ENCODE results near the gene FAM89A. TPM values are rescaled to one million over a fixed set of nuclear protein-coding genes. Genes with fewer than 3 reads are reported as not detected.

Gene FAM89A
- total and polyA plus RNA-seq, 2 of the 13 experiments (the other 11 are each of a cell fraction or from before 2014, with no cell fraction given) = 0.35 to 0.44 TPM

DNA sequence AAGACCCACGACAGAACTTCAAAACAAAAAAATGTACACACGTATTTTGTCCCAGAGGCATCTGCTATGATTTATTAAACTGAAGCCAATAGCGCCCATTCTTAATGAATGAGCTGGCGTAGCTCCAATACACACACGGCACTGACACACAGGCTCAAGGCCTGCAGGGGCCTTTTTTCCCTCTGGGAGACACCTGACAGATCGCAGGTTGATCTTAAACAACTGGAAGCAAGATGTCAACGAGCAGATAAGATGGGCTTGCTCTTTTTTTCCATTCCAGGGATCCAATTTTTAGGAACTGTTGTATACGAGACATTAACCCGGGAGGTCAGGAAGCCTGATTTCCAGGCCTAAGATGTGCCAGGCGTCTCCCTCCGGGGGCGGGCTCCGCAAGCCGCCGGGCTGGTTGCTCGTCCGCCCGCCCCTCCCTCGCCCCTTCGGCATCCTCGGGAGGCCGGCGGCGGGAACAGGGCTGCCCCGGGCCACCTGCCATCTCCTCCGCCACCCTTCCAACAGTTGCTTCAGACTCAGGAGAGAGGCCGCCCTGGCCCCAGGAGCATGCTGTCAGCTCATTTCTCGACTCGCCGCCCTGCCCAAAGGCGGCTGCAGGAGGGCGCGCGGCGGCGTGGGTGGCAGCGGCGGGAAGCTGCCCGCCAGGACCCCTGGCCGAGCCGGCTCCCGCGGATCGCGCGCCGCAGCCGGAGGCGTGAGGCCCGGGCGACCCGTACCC lies 62.1 kb downstream of the FAM89A start:
- H3K4me1 ChIP-seq (ENCODE audit: insufficient read depth, low read length) = peaks cover 27% of the 10 kb centered on the region
- FAIRE-seq (peak; percentile 58), ATAC-seq (peak; percentile 2), DNase-seq (ENCODE audit: low spot score) (peak; percentile 55)
- H3K9me3 ChIP-seq (ENCODE audit: low read length) = no peaks in the 10 kb centered on the region
- intact Hi-C loops (cut with micrococcal nuclease; ENCODE audit: unreplicated experiment) (loop anchor here (2.0 to 10.0 kb wide), 4 partner anchors 111 to 336 kb away; partner anchors contain the start of genes AGT and COG2), in situ Hi-C loops (cut with HindIII; ENCODE audit: extremely low pct_ligation_motif_present, low pct_unique_long_range_greater_than_20kb) (no loop called here)
- ChIA-PET CTCF (ENCODE audit: low intra/inter-chr PET ratio, low total read pairs) (interaction anchor here (1.8 to 1.9 kb wide), 2 partner anchors 61 to 180 kb away, joined by 9 to 11 read pairs; no protein-coding TSS in a partner anchor), POLR2A (interaction anchor here (0.6 to 1.5 kb wide), 5 partner anchors 8 to 110 kb away, joined by 3 to 5 read pairs (median 4); partner anchors contain the start of gene C1orf198)
- no peaks in the 10 kb centered on the region for H4K20me1 ChIP-seq (ENCODE audit: insufficient read depth, low read length)
- H2AFZ ChIP-seq (ENCODE audit: low read length) = no peak overlapping the region
- no TSS peak for BruUV-seq (replicated peaks)
- peak overlapping the region; percentile 1 for H3K27ac ChIP-seq (ENCODE audit: extremely low read length, insufficient read depth, low read length)
- no peaks in the 10 kb centered on the region; a peak in 1 of 5 replicates for H3K27me3 ChIP-seq (ENCODE audit: control insufficient read depth in 1 of 2, insufficient read depth in 2 of 2, low read length in 2 of 2)
- peaks cover 9% of the 10 kb centered on the region for H3K79me2 ChIP-seq (ENCODE audit: insufficient read depth, low read length)
- H3K4me3 ChIP-seq (replicated peaks in 1 of 3; ENCODE audit: insufficient read depth in 1 of 3, low read depth in 2 of 3, low read length in 3 of 3) = peak overlapping the region; percentile 81 to 94 (median 84)
- H3K9ac ChIP-seq (ENCODE audit: insufficient read depth, low read depth, low read length) = peak overlapping the region; percentile 68
- H3K4me2 ChIP-seq (ENCODE audit: low read depth, low read length) = peak overlapping the region; percentile 64
- peaks cover 0 to 1% of the 10 kb centered on the region in 2 experiments; a peak in 1 of 5 replicates for H3K36me3 ChIP-seq (replicated peaks in 1 of 2; ENCODE audit: control insufficient read depth in 1 of 2, insufficient read depth in 2 of 2, low read length in 2 of 2)
- WGBS (ENCODE audit: low lambda C conversion rate) = 2% methylated on average over 15 of the region's 52 CpGs
- TF ChIP-seq ZNF747 (CRISPR knock-in tag; IDR thresholded peaks at IDR 0.05; ENCODE audit: borderline replicate concordance) = no peak
- TF ChIP-seq PHF8 (CRISPR knock-in tag; IDR thresholded peaks at IDR 0.05) = no peak; the same call in none of the 2 replicates
- TF ChIP-seq CEBPB (IDR thresholded peaks at IDR 0.05; ENCODE audit: borderline replicate concordance, low read depth, low read length) = no peak
- TF ChIP-seq, protein P1, sequence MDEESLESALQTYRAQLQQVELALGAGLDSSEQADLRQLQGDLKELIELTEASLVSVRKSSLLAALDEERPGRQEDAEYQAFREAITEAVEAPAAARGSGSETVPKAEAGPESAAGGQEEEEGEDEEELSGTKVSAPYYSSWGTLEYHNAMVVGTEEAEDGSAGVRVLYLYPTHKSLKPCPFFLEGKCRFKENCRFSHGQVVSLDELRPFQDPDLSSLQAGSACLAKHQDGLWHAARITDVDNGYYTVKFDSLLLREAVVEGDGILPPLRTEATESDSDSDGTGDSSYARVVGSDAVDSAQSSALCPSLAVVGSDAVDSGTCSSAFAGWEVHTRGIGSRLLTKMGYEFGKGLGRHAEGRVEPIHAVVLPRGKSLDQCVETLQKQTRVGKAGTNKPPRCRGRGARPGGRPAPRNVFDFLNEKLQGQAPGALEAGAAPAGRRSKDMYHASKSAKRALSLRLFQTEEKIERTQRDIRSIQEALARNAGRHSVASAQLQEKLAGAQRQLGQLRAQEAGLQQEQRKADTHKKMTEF (CRISPR knock-in tag; IDR thresholded peaks at IDR 0.05) = peak; percentile 42; the same call in 1 of the 2 replicates
- no peak for TF ChIP-seq EED (CRISPR knock-in tag; IDR thresholded peaks at IDR 0.05)
- TF ChIP-seq THAP11 (CRISPR knock-in tag; IDR thresholded peaks at IDR 0.05) = no peak
- 0 out of 2 replicates have a peak, but pooled peaks have one; percentile 13 for TF ChIP-seq ELF3 (CRISPR knock-in tag; IDR thresholded peaks at IDR 0.05)
- 0 out of 2 replicates have a peak, but pooled peaks have one; percentile 28 for TF ChIP-seq GABPB1 (CRISPR knock-in tag; IDR thresholded peaks at IDR 0.05)
- TF ChIP-seq, protein P2, sequence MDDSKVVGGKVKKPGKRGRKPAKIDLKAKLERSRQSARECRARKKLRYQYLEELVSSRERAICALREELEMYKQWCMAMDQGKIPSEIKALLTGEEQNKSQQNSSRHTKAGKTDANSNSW (CRISPR knock-in tag; IDR thresholded peaks at IDR 0.05; ENCODE audit: borderline replicate concordance) = no peak
- TF ChIP-seq HDAC1 (CRISPR knock-in tag; IDR thresholded peaks at IDR 0.05) = no peak
- no peak for TF ChIP-seq BRD4 (CRISPR knock-in tag; IDR thresholded peaks at IDR 0.05)
- TF ChIP-seq ZNF432 (CRISPR knock-in tag; IDR thresholded peaks at IDR 0.05; ENCODE audit: borderline replicate concordance) = no peak
- TF ChIP-seq YEATS4 (CRISPR knock-in tag; IDR thresholded peaks at IDR 0.05; ENCODE audit: borderline replicate concordance) = no peak
- TF ChIP-seq PHB2 (IDR thresholded peaks at IDR 0.05; ENCODE audit: partially characterized antibody) = no peak
- no peak for TF ChIP-seq MED8 (CRISPR knock-in tag; IDR thresholded peaks at IDR 0.05; ENCODE audit: insufficient replicate concordance)
- no peak for TF ChIP-seq ZZZ3 (CRISPR knock-in tag; IDR thresholded peaks at IDR 0.05; ENCODE audit: borderline replicate concordance)
- TF ChIP-seq MAFG (CRISPR knock-in tag; IDR thresholded peaks at IDR 0.05) = no peak
- no peak for TF ChIP-seq FOXP1 (IDR thresholded peaks at IDR 0.05)
- TF ChIP-seq FOXP1 (CRISPR knock-in tag; IDR thresholded peaks at IDR 0.05) = no peak
- TF ChIP-seq ASH2L (IDR thresholded peaks at IDR 0.05; ENCODE audit: insufficient read length, low read depth, low read length) = peak; percentile 10
- no peak for TF ChIP-seq PPARG (CRISPR knock-in tag; conservative IDR thresholded peaks at IDR 0.05)
- TF ChIP-seq, protein P3, sequence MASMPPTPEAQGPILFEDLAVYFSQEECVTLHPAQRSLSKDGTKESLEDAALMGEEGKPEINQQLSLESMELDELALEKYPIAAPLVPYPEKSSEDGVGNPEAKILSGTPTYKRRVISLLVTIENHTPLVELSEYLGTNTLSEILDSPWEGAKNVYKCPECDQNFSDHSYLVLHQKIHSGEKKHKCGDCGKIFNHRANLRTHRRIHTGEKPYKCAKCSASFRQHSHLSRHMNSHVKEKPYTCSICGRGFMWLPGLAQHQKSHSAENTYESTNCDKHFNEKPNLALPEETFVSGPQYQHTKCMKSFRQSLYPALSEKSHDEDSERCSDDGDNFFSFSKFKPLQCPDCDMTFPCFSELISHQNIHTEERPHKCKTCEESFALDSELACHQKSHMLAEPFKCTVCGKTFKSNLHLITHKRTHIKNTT (CRISPR knock-in tag; IDR thresholded peaks at IDR 0.05) = no peak
- no peak for TF ChIP-seq IRF2 (CRISPR knock-in tag; IDR thresholded peaks at IDR 0.05)
- no peak for TF ChIP-seq ZNF510 (CRISPR knock-in tag; IDR thresholded peaks at IDR 0.05; ENCODE audit: low read depth)
- TF ChIP-seq TGIF2 (CRISPR knock-in tag; IDR thresholded peaks at IDR 0.05) = 0 out of 2 replicates have a peak, but pooled peaks have one; percentile 38

Data from HepG2 (cell line).